K562 (cell line): ENCODE measurements around the gene DAGLA. TPM values are rescaled to one million over a fixed set of nuclear protein-coding genes. Genes with fewer than 3 reads are reported as not detected.

Experiments used
- ATAC-seq: fragments of 200-7000 bp; cut with Tn5 transposase; 3 replicates; pipeline ENCODE4 v1.9.1; 2020; ENCODE audit warnings: moderate library complexity
- BruUV-seq: library from RNA; stranded (reverse); fragments of 400-500 nt; replicated peaks from 2 replicates; lab custom pipeline; 2021; lab: Mats Ljungman, UMichigan
- CTCF ChIA-PET: fragments of 300-600 bp; formaldehyde crosslinking; extraction: SDS; loops from one replicate; lab custom pipeline; 2021; ENCODE audit warnings: low intra/inter-chr PET ratio; lab: Yijun Ruan, JAX
- POLR2A ChIA-PET: fragments of 300-600, 350-650 bp; sonication (Branson Sonifier 250); formaldehyde crosslinking; extraction: SDS; loops from one replicate; lab custom pipeline; 2021; ENCODE audit warnings: antibody characterized with exemption, inconsistent platforms; lab: Yijun Ruan, JAX
- DNase-seq, 4 experiments: peaks; one replicate each; pipeline versions ENCODE4 v3.0.0 to v3.0.0-alpha.2; 2011 to 2018; ENCODE audit warnings: low spot score in 3 of 4, mixed read lengths in 3 of 4; ENCODE audit errors: extremely low read depth in 1 of 4
- FAIRE-seq: peaks from 2 replicates; lab custom pipeline; 2011; peaks lifted over from hg19 to GRCh38; lab: Jason Lieb, UNC
- H2AFZ ChIP-seq: 2 replicates; pipeline ENCODE4 v1.6.0; 2011; ENCODE audit warnings: low read depth, low read length, control low read depth, inconsistent platforms
- H3K27ac ChIP-seq: fragments of 200-600 bp; 3 replicates; pipeline ENCODE4 v1.8.0; 2011; ENCODE audit warnings: low read depth, mild to moderate bottlenecking, control low read depth, inconsistent platforms, low read length, moderate library complexity, mixed read lengths; ENCODE audit errors: extremely low read depth
- H3K27me3 ChIP-seq, 2 experiments: fragments of 300-600 bp in 1 of 2; 2 replicates in 1 of 2; 3 replicates in 1 of 2; pipeline versions ENCODE4 v1.6.0 to v1.8.0; 2011; ENCODE audit warnings: inconsistent platforms in 2 of 2, low read length in 2 of 2, mild to moderate bottlenecking in 1 of 2, mixed read lengths in 1 of 2, moderate library complexity in 1 of 2; ENCODE audit not compliant: control insufficient read depth in 2 of 2, insufficient read depth in 2 of 2
- H3K36me3 ChIP-seq: fragments of 300-600 bp; 3 replicates; pipeline ENCODE4 v1.8.0; 2011; ENCODE audit warnings: mild to moderate bottlenecking, low read length, inconsistent platforms; ENCODE audit not compliant: control insufficient read depth, insufficient read depth
- H3K4me1 ChIP-seq, 2 experiments: fragments of 200-600 bp in 1 of 2; replicated peaks in 1 of 2; 2 replicates in 1 of 2; 3 replicates in 1 of 2; pipeline versions ENCODE4 v1.5.1 to v1.8.0; 2011; ENCODE audit warnings: inconsistent platforms in 2 of 2, low read length in 2 of 2, mild to moderate bottlenecking in 1 of 2, mixed read lengths in 1 of 2, moderate library complexity in 1 of 2; ENCODE audit not compliant: control insufficient read depth in 2 of 2, insufficient read depth in 2 of 2
- H3K4me2 ChIP-seq: 2 replicates; pipeline ENCODE4 v1.6.1; 2011; ENCODE audit warnings: low read length, control low read depth, inconsistent platforms, mixed read lengths; ENCODE audit not compliant: insufficient read depth
- H3K4me3 ChIP-seq: fragments of 200-600 bp; sonication (generic), shearing (Covaris generic); 2 replicates; pipeline ENCODE4 v1.5.1; 2016; ENCODE audit warnings: control low read depth, inconsistent platforms
- H3K79me2 ChIP-seq: fragments of 200-600 bp; 3 replicates; pipeline ENCODE4 v1.8.0; 2011; ENCODE audit warnings: low read length, inconsistent platforms; ENCODE audit not compliant: control insufficient read depth, insufficient read depth
- H3K9ac ChIP-seq, 2 experiments: 2 replicates each; pipeline versions ENCODE4 v1.6.0 to v1.6.1; 2011; ENCODE audit warnings: low read depth in 2 of 2, low read length in 2 of 2, control low read depth in 1 of 2, inconsistent platforms in 1 of 2, mild to moderate bottlenecking in 1 of 2, mixed read lengths in 1 of 2; ENCODE audit not compliant: insufficient read depth in 1 of 2
- H3K9me1 ChIP-seq: one replicate; pipeline ENCODE4 v1.6.0; 2011; ENCODE audit warnings: inconsistent platforms, mild to moderate bottlenecking, low read length, moderate library complexity; ENCODE audit not compliant: control insufficient read depth, insufficient read depth
- H3K9me3 ChIP-seq: replicated peaks from 2 replicates; pipeline ENCODE4 v1.5.1; 2011; ENCODE audit warnings: low read depth, low read length, inconsistent platforms; ENCODE audit not compliant: control insufficient read depth, insufficient read depth
- H4K20me1 ChIP-seq: replicated peaks from 2 replicates; pipeline ENCODE4 v1.6.1; 2011; ENCODE audit warnings: low read length, inconsistent platforms, mixed read lengths; ENCODE audit not compliant: control insufficient read depth, insufficient read depth
- BCOR ChIP-seq: fragments of 450-650 bp; IDR thresholded peaks from 2 replicates; pipeline ENCODE4 v1.6.1; 2016
- ELF4 ChIP-seq: fragments of 450-650 bp; formaldehyde crosslinking; IDR thresholded peaks from 2 replicates; pipeline ENCODE4 v1.4.0; 2022; ENCODE audit warnings: missing genetic modification characterization
- GATAD2B ChIP-seq: fragments of 450-650 bp; IDR thresholded peaks from 2 replicates; pipeline ENCODE4 v1.6.1; 2017; ENCODE audit warnings: mild to moderate bottlenecking, borderline replicate concordance
- JUN ChIP-seq, 2 experiments: sonication (generic) in 1 of 2; formaldehyde crosslinking in 1 of 2; IDR thresholded peaks; 2 replicates each; pipeline versions ENCODE4 v1.6.1 to v1.8.0; 2012 to 2022; ENCODE audit warnings: borderline replicate concordance in 2 of 2, mild to moderate bottlenecking in 2 of 2, improper control_type of control experiment in 1 of 2, low read depth in 1 of 2, low read length in 1 of 2, missing genetic modification reagents in 1 of 2
- MYC ChIP-seq, 2 experiments: fragments of 250-450 bp in 1 of 2; sonication (Bioruptor Pico) in 1 of 2; IDR thresholded peaks; 2 replicates each; pipeline versions ENCODE4 v1.5.1 to v1.6.1; 2012 to 2021; ENCODE audit warnings: low read depth in 2 of 2, borderline replicate concordance in 1 of 2, improper control_type of control experiment in 1 of 2, low read length in 1 of 2, mild to moderate bottlenecking in 1 of 2, moderate library complexity in 1 of 2
- NFE2L1 ChIP-seq: fragments of 450-650 bp; IDR thresholded peaks from 2 replicates; pipeline ENCODE4 v1.6.1; 2016; ENCODE audit warnings: missing genetic modification characterization, low read depth, mild to moderate bottlenecking, missing compliant biosample characterization, moderate library complexity, borderline replicate concordance
- PTBP1 ChIP-seq: fragments of 200-400 bp; formaldehyde crosslinking; IDR thresholded peaks from 2 replicates; pipeline ENCODE4 v1.6.1; 2017; ENCODE audit warnings: low read depth, low read length
- TCF15 ChIP-seq: fragments of 250-450 bp; sonication (Bioruptor Pico); IDR thresholded peaks from 2 replicates; pipeline ENCODE4 v1.8.0; 2022; ENCODE audit warnings: moderate library complexity, mild to moderate bottlenecking, inconsistent platforms
- ZNF354B ChIP-seq: fragments of 250-450 bp; sonication (Bioruptor Pico); IDR thresholded peaks from 2 replicates; pipeline ENCODE4 v1.4.0; 2020
- WGBS: fragments of 100-300 bp; shearing (Covaris generic); methylation state at CpG from one replicate; pipeline ENCODE4 v1.1.6; 2016; ENCODE audit warnings: low coverage, mixed read lengths; ENCODE audit not compliant: insufficient coverage; ENCODE audit errors: missing lambda C conversion rate; 5-methylcytosine and 5-hydroxymethylcytosine counted together
- in situ Hi-C: fragments of 300-500 bp; cut with MboI; formaldehyde crosslinking; loops from 4 replicates; pipeline ENCODE4 v1.15.0; 2018; ENCODE audit warnings: inconsistent platforms, mixed read lengths
- intact Hi-C: fragments of 100-400 bp; cut with micrococcal nuclease; formaldehyde crosslinking; loops from 2 replicates; pipeline ENCODE4 v1.14.2; 2022
- polyA plus RNA-seq, 8 experiments: library from polyadenylated mRNA; depleted of rRNA in 4 of 8; stranded (reverse) in 5 of 8; unstranded in 3 of 8; fragments of >200 nt; fragmentation: Nextera tagmentation in 2 of 8; fragmentation: Illumina TruSeq in 1 of 8; extraction: Ambion mirVana in 2 of 8; extraction: Trizol in 1 of 8; gene quantifications; 2 replicates each; pipeline versions ENCODE4 v1.2.1 to v1.2.3, GENCODE V29; 2011 to 2014; ENCODE audit warnings: inconsistent platforms in 1 of 8, missing spikeins in 1 of 8
- total RNA-seq, 7 experiments: library from RNA; depleted of rRNA in 6 of 7; stranded (reverse); fragments of >200 nt in 6 of 7; fragmentation: Illumina TruSeq in 2 of 7; extraction: Trizol in 2 of 7; gene quantifications; 2 replicates each; pipeline versions ENCODE4 v1.2.1 to v1.2.3, GENCODE V29; 2011 to 2021; ENCODE audit warnings: low replicate concordance in 1 of 7

DAGLA gene
- total and polyA plus RNA-seq, 9 of the 15 experiments (the other 6 are each of a cell fraction or from before 2014, with no cell fraction given) = 0.03 to 0.16 (median 0.04) TPM; not detected in 4

- no peak overlapping the region for H3K9ac ChIP-seq
- H2AFZ ChIP-seq = no peak overlapping the region
- H3K79me2 ChIP-seq = no peaks in the 10 kb centered on the region
- WGBS = 7% methylated on average over 8 of the region's 8 CpGs
- H3K9me1 ChIP-seq = no peaks in the 10 kb centered on the region
- no peak for TF ChIP-seq PTBP1
- TF ChIP-seq MYC (IDR thresholded peaks at IDR 0.05; ENCODE audit: low read depth, low read length) = no peak
- no peak for TF ChIP-seq MYC (CRISPR knock-in tag; IDR thresholded peaks at IDR 0.05; ENCODE audit: borderline replicate concordance, low read depth)
- peaks cover 9% of the 10 kb centered on the region for H4K20me1 ChIP-seq
- ATAC-seq (no peak), DNase-seq (no peak), FAIRE-seq (no peak)
- no peaks in the 10 kb centered on the region for H3K36me3 ChIP-seq
- no TSS peak for BruUV-seq
- intact Hi-C loops = loop anchor here (2.0 kb wide), 1 partner anchor 51 kb away; the partner anchor contains the start of gene DAGLA
- no peak overlapping the region for H3K27ac ChIP-seq
- H3K4me1 ChIP-seq = peaks cover 0 to 30% of the 10 kb centered on the region in 2 experiments; a peak in 2 of 5 replicates
- H3K9me3 ChIP-seq = no peaks in the 10 kb centered on the region
- in situ Hi-C loops = no loop called here
- POLR2A ChIA-PET = interaction anchor here (0.6 kb wide), 2 partner anchors 51 to 308 kb away, joined by 3 read pairs; no protein-coding TSS in a partner anchor
- CTCF ChIA-PET = interaction anchor here (2.4 kb wide), 1 partner anchor 52 kb away, joined by 17 read pairs; the partner anchor contains the start of gene DAGLA
- no peak overlapping the region for H3K4me2 ChIP-seq
- peaks cover 6 to 52% of the 10 kb centered on the region in 2 experiments; a peak in 4 of 5 replicates for H3K27me3 ChIP-seq
- H3K4me3 ChIP-seq = no peak overlapping the region
Measured at GRCh38 chr11:61731952-61732675, 51.9 kb downstream of the DAGLA start.

- ATAC-seq = no peak
- no peak for FAIRE-seq
- POLR2A ChIA-PET = interaction anchor here (0.6 to 0.9 kb wide), 2 partner anchors 19 to 50 kb away, joined by 3 read pairs; no protein-coding TSS in a partner anchor
Measured at GRCh38 chr11:61732705-61733104, 52.5 kb downstream of the DAGLA start.

More at GRCh38 chr11:61732705-61733104, 52.5 kb downstream of the DAGLA start:
- BruUV-seq = no TSS peak
- intact Hi-C loops = loop anchor here (1.0 to 2.0 kb wide), 2 partner anchors 52 to 94 kb away; partner anchors contain the start of gene DAGLA
- Histone ChIP-seq H3K27me3 (peaks cover 4 to 46% of the 10 kb centered on the region in 2 experiments; a peak in 4 of 5 replicates), H2AFZ (no peak overlapping the region), H3K27ac (no peak overlapping the region), H3K9me1 (no peaks in the 10 kb centered on the region), H3K9me3 (no peaks in the 10 kb centered on the region), H3K36me3 (no peaks in the 10 kb centered on the region), H3K9ac (no peak overlapping the region), H4K20me1 (peaks cover 9% of the 10 kb centered on the region; the same call in 1 of the 2 replicates), H3K79me2 (no peaks in the 10 kb centered on the region), H3K4me2 (no peak overlapping the region)
- 17% methylated on average over 6 of the region's 6 CpGs for WGBS
- in situ Hi-C loops = no loop called here
- TF ChIP-seq BCOR = no peak
- TF ChIP-seq JUN (IDR thresholded peaks at IDR 0.05; ENCODE audit: borderline replicate concordance, low read depth, low read length) = no peak
- TF ChIP-seq JUN (CRISPR knock-in tag; IDR thresholded peaks at IDR 0.05; ENCODE audit: borderline replicate concordance) = no peak
- TF ChIP-seq NFE2L1 = no peak
- no peak for TF ChIP-seq GATAD2B
- TF ChIP-seq ZNF354B (CRISPR knock-in tag) = no peak
- no peak for TF ChIP-seq ELF4 (CRISPR knock-in tag)
- no peak for TF ChIP-seq TCF15
- TF ChIP-seq, all 486 proteins: peak for 0
- peaks cover 0 to 36% of the 10 kb centered on the region in 2 experiments; a peak in 2 of 5 replicates for H3K4me1 ChIP-seq
- no peak for DNase-seq
- CTCF ChIA-PET = interaction anchor here (0.7 to 2.4 kb wide), 3 partner anchors 9 to 53 kb away, joined by 3 to 17 read pairs (median 3); partner anchors contain the start of gene DAGLA
- no peak overlapping the region for H3K4me3 ChIP-seq
